ENCODE data around the gene TACR1.
"Not testable (repeated sequence)": the region's sequence is repeated elsewhere in the genome, so short reads cannot be mapped to it uniquely, and the experiment has no call there.

The TACR1 gene

GRCh38 chr2:75079575-75079974 lies 119.7 kb downstream of the TACR1 start:
- no peak for DNase-seq

- no peak for DNase-seq
Observed at GRCh38 chr2:75077909-75078308, 121.4 kb downstream of the TACR1 start.

GRCh38 chr2:75076088-75076487 lies 123.2 kb downstream of the TACR1 start:
- no peak for DNase-seq

DNA sequence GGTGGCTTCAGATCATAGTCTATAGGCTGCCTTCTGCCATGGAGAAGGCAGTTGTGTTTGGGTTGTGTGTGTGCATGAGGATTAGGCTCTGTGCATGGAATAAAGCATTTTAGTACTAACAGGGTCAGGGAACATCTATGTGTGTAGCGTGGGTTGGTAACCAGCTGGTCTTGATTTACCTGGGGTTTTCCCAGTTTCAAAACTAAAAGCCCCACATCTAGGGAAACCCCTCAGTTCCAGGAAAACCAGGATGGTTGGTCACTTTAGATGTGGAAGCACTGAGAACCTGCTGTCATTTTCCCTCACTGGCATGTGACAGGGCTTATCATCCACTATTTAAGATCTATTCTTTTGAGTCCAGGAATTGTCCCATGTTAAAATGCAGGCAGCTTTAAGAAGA lies 124.6 kb downstream of the TACR1 start:
- DNase-seq: no peak

- no peak for DNase-seq
Observed at GRCh38 chr2:75074228-75074627, 125.1 kb downstream of the TACR1 start.

DNA sequence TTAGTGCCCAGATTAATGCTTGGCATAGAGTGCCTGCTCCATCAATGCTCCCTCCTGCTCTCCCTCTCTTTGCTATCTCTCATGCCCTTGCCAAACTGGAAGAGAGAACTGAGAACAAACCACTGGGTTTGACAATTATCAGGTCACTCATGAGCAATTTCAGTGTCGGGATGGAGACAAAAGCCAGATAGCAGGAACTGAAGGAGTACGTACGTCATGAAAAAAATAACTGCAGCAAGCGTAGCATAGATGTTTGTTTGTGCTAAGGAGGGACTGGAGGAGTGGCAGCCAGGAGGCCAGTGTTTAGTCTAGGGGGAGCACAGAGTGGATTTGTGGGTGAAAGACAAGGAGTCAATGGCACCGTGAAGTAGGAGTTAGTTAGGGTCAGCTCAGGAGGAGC lies 127.6 kb downstream of the TACR1 start:
- DNase-seq: no peak

DNA sequence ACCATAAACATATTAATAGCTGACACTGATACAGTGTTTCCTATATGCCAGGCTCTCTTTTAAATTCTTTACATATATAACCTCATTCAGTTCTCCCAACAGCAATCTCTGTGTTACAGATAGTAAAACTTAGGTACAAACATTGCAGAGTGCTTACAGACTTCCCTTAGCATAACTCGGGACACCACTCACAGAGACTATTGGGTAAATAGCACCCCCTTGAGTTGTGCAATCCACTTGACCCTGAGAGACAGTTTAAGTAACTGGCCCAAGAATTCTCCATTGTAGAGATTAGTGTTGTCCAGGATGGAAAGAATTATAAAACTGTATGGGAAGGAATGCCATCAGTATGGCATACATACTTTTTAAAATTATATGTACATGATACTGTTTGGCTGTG lies 130.8 kb downstream of the TACR1 start:
- DNase-seq: no peak

- no peak for DNase-seq
Observed at GRCh38 chr2:75067506-75067905, 131.8 kb downstream of the TACR1 start.

GRCh38 chr2:75066121-75066902 lies 133.0 kb downstream of the TACR1 start:
- no peak for DNase-seq

DNA sequence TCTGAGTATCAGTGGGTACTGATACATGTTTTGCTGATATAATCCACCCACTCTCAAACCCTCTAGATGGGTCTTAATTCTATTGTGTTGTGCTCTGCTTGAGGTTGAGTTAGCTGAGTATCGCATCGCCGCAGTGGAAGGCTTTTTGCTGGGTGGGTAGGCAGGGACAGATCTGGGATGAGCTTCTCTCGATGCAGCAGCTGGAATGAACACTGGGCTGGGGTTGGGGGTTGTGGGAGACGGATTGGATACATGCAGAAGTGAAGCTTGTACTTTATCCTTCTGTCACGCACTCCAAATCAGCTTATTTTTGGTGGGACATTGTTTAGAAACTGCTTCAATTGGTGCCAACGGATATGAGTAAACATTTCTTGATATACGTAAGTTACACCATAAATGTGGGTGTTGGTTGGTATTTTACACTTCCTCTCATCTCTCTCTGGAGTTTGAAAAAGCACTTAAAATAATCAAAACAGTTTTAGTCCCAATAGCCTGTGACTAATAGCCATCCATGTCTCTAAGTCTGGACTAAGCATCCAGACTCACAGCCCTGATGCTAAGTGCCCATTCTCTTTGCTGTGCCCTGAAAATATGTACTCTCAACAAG lies 133.8 kb downstream of the TACR1 start:
- DNase-seq: peak; percentile 20

- DNase-seq: peak; percentile 49
Observed at GRCh38 chr2:75064691-75065396, 134.5 kb downstream of the TACR1 start.

DNA sequence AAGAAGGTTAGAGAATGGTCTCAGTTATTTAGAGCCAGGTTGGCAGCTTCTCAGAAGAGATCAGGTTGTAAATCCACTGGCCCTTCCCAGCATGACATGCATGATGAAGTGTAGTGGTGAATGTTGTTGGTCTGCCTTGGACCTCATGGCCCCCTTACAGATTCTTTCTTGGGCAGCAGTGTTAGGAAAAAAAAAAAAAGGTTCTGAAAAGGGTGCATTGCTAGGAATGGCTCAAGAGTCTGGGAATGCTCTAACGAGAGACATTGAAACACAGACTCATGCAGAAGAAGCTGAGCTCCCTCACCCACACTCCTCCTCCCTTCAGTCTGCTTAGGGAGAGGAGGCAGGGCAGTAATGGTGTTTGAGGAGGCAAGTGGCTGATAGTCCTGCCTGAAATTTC lies 135.4 kb downstream of the TACR1 start:
- no peak for DNase-seq

DNA sequence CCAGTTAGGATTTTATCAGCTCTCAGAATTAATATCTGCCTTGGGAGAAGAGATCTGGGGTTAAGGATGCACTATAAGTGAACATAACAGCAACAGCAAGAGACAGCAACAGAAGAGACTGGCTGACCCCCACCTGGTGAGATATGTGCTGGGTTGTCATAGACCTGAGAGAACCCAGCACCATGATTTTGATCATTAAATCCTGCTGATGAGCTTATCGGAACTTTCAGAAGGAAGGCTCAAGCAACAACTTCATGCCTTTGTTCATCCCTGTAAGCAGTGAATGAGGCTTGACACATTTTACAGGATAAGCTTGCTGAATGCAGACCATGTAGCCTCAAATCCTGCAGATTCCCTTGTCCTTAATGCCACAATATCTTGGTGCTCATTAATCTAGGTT lies 140.9 kb downstream of the TACR1 start:
- no peak for DNase-seq

- DNase-seq: not testable (repeated sequence)
Observed at GRCh38 chr2:75057150-75057549, 142.2 kb downstream of the TACR1 start.

DNA sequence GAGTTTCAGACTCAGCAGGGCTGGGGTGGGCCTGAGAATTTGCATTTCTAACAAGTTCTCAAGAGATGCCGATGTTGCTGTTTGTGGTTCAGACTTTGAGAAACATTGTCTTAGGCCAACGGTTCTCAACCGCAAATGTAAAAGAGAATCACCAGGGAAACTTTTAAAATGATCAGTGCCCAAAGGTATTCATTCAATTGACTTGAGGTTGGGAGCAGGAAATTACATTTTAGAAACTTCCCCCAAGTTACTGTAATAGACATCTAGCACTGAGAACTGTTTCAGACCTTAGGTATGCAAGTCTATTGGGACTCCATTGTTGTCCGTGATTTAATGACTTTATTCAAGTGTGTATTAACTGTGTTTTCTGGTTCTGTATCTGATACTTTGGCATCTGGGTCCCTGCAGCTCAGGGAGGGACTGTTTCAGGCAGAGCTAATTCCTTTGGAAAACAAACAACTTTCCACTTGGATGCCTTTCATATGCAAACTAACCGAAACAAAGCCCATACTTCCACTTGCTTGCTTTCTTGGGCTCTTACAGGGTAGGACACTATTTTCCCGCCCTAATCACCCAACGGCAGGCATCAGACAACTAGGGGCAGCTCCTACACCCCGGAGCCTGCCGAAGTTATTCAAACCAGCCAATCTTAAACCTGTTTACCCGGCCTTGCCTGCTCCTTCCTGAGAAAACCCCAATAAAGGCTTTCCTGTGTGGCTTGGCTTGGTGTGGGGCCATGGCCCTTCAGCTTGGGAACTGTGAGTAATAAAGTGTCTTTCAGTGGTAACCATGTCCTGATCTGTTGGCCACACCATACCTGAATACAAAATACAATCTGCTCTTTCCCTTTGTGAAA lies 143.3 kb downstream of the TACR1 start:
- peak; percentile 43 for DNase-seq

DNA sequence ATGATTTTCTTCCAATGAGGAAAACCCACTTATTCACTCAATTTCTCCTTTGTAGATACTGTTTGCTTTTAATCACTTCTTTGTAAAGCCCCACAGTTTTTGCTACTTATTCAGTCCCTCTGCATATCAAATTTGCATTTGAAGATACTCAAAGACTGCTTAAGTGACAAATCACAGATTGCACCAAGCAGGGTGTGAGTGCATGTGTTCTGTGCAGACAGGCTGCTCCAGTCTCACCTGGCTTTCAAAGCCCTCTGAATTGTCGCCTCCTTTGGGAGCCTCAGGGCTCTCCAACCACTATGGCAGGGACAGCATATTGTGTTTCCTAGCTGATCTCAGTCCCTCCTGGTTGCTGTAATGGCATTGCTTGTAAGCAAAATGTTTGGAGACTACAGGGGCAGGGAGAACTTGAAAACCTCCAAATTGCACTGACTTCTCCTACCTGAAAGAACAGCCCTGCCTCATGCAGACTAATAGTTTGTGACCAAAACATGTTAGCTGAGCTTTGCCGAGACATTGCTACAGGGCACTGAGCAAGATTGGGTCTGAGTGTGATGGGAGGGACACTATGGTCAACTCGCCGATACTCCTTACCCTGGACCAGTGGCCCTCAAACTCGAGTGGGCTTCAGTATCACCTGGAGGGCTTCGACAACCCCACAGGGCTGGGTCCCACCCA lies 144.0 kb downstream of the TACR1 start:
- no peak for DNase-seq

GRCh38 chr2:75054296-75054695 lies 145.0 kb downstream of the TACR1 start:
- DNase-seq: no peak

GRCh38 chr2:75053484-75054112 lies 145.7 kb downstream of the TACR1 start:
- DNase-seq: peak; percentile 31

- DNase-seq: no peak
Observed at GRCh38 chr2:75047992-75048625, 151.2 kb downstream of the TACR1 start.

GRCh38 chr2:75047189-75047991 lies 151.9 kb downstream of the TACR1 start:
- no peak for DNase-seq
